ENCODE data around the gene OGFR. TPM values are rescaled to one million over a fixed set of nuclear protein-coding genes. Genes with fewer than 3 reads are reported as not detected.

The OGFR gene
- total and polyA plus RNA-seq, 2 donors (not counting 3 experiments of a cell fraction or from before 2014, with no cell fraction given): 30.8 to 44.0 TPM

GRCh38 chr20:62759981-62760431 is 44.6 kb upstream of the OGFR start:
- FAIRE-seq: no peak
- Histone ChIP-seq H3K27ac (ENCODE audit: insufficient read depth, low read depth, low read length) (no peak overlapping the region), H4K20me1 (replicated peaks; ENCODE audit: control insufficient read depth, extremely low read depth, insufficient read depth, low read length) (no peaks in the 10 kb centered on the region), H3K27me3 (ENCODE audit: control insufficient read depth in 2 of 2, insufficient read depth in 2 of 2, low read length in 2 of 2) (peaks cover 2 to 3% of the 10 kb centered on the region in 2 experiments), H3K9me3 (replicated peaks; ENCODE audit: control insufficient read depth, insufficient read depth, low read length) (no peaks in the 10 kb centered on the region), H3K9me1 (replicated peaks; ENCODE audit: control insufficient read depth, extremely low read depth, insufficient read depth, low read length) (no peaks in the 10 kb centered on the region), H3K4me2 (ENCODE audit: insufficient read depth, low read length) (no peak overlapping the region), H3K9ac (replicated peaks; ENCODE audit: extremely low read depth, insufficient read depth, low read length) (no peak overlapping the region), H3K4me3 (replicated peaks in 1 of 3; ENCODE audit: insufficient read depth in 1 of 3, low read depth in 1 of 3, low read length in 3 of 3) (no peak overlapping the region), H3K4me1 (ENCODE audit: control insufficient read depth, extremely low read depth, insufficient read depth, low read length) (no peaks in the 10 kb centered on the region), H2AFZ (ENCODE audit: low read depth, low read length) (no peak overlapping the region), H3K79me2 (ENCODE audit: control insufficient read depth, insufficient read depth, low read length) (no peaks in the 10 kb centered on the region), H3K36me3 (ENCODE audit: control insufficient read depth in 2 of 2, extremely low read depth in 1 of 2, insufficient read depth in 2 of 2, low read length in 2 of 2) (no peaks in the 10 kb centered on the region)
- no peak for TF ChIP-seq MAX (IDR thresholded peaks at IDR 0.05; ENCODE audit: insufficient read depth, insufficient read length)
- TF ChIP-seq GATA2 (IDR thresholded peaks at IDR 0.05; ENCODE audit: insufficient read depth, insufficient read length, low read depth, low read length): no peak
- TF ChIP-seq JUN (IDR thresholded peaks at IDR 0.05; ENCODE audit: borderline replicate concordance, insufficient read depth, insufficient read length, low read depth): no peak
- no peak for TF ChIP-seq EZH2 (IDR thresholded peaks at IDR 0.05; ENCODE audit: borderline replicate concordance, low read depth, low read length, severe bottlenecking)
- no peak for TF ChIP-seq POLR2A (IDR thresholded peaks at IDR 0.05; ENCODE audit: low read depth, low read length)
- TF ChIP-seq MYC (IDR thresholded peaks at IDR 0.05; ENCODE audit: low read depth, low read length): no peak
- TF ChIP-seq, protein P1, sequence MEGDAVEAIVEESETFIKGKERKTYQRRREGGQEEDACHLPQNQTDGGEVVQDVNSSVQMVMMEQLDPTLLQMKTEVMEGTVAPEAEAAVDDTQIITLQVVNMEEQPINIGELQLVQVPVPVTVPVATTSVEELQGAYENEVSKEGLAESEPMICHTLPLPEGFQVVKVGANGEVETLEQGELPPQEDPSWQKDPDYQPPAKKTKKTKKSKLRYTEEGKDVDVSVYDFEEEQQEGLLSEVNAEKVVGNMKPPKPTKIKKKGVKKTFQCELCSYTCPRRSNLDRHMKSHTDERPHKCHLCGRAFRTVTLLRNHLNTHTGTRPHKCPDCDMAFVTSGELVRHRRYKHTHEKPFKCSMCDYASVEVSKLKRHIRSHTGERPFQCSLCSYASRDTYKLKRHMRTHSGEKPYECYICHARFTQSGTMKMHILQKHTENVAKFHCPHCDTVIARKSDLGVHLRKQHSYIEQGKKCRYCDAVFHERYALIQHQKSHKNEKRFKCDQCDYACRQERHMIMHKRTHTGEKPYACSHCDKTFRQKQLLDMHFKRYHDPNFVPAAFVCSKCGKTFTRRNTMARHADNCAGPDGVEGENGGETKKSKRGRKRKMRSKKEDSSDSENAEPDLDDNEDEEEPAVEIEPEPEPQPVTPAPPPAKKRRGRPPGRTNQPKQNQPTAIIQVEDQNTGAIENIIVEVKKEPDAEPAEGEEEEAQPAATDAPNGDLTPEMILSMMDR (IDR thresholded peaks at IDR 0.05; ENCODE audit: extremely low read depth in 1 of 2, insufficient read depth in 1 of 2, low read depth in 1 of 2, low read length in 2 of 2): no peak
- no peak for TF ChIP-seq FOS (IDR thresholded peaks at IDR 0.05; ENCODE audit: borderline replicate concordance, insufficient read depth, low read length)
- TF ChIP-seq POLR2AphosphoS5 (IDR thresholded peaks at IDR 0.05; ENCODE audit: insufficient read depth, low read depth, low read length): no peak
- BruUV-seq (replicated peaks): no TSS peak
- no peak for DNase-seq (ENCODE audit: low read depth, low spot score)
- ChIA-PET CTCF (no interaction called here), POLR2A (no interaction called here)
- intact Hi-C loops (cut with micrococcal nuclease): no loop called here
- dilution Hi-C loops (cut with MboI; ENCODE audit: extremely low pct_ligation_motif_present, low sequenced_read_pairs): no loop called here
